ENCODE measurements around the gene SLC2A9.

DNA sequence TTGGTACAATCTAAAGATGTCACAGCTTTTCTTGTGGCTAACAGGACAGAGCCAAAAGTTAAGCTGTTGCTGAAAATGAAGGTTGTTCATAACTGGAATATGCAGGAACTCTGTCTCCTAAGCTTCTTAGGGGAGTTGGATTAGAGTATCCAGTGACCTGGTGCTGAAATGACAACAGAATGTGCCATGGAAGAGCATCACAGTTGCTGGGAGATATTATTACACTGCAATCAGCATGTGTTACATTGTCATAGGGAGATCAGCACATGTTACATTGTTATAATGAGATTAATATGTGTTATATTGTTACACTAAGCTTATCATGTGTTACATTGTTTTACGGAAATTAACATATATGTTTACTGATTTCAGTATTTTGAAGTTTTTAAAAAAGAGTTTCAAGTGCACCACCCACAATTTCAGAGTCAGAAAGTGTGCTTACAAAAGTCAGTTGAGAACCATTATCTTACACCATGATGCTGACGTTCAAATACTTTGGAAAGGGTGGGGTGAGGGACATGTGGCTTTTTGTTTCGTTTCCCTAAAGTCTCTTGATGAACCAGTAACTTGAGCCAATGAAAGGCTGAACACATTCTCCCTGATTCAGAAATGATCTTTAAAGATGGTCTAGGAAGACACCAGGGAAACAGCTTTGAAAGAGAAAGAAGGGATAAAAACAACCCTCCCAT lies 126.5 kb downstream of the SLC2A9 start:
- no peak for TF ChIP-seq POLR2A (IDR thresholded peaks at IDR 0.05)
- TF ChIP-seq, protein P1, sequence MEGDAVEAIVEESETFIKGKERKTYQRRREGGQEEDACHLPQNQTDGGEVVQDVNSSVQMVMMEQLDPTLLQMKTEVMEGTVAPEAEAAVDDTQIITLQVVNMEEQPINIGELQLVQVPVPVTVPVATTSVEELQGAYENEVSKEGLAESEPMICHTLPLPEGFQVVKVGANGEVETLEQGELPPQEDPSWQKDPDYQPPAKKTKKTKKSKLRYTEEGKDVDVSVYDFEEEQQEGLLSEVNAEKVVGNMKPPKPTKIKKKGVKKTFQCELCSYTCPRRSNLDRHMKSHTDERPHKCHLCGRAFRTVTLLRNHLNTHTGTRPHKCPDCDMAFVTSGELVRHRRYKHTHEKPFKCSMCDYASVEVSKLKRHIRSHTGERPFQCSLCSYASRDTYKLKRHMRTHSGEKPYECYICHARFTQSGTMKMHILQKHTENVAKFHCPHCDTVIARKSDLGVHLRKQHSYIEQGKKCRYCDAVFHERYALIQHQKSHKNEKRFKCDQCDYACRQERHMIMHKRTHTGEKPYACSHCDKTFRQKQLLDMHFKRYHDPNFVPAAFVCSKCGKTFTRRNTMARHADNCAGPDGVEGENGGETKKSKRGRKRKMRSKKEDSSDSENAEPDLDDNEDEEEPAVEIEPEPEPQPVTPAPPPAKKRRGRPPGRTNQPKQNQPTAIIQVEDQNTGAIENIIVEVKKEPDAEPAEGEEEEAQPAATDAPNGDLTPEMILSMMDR (IDR thresholded peaks at IDR 0.05) = no peak
